Naive thymus-derived CD8-positive, alpha-beta T cell (primary cell): Measurements from ENCODE around the gene NUP85. TPM values are rescaled to one million over a fixed set of nuclear protein-coding genes. Genes with fewer than 3 reads are reported as not detected.

Source experiments
- ATAC-seq, 2 donors: fragments of 150-1000 bp; cut with Tn5 transposase in 1 of 2; sonication (Bioruptor Pico), chemical (Tn5 transposase) in 1 of 2; 1 replicate in 1 of 2; 2 replicates in 1 of 2; pipeline ENCODE4 v1.10.0; 2021; ENCODE audit warnings: mild to moderate bottlenecking in 2 of 2, moderate library complexity in 2 of 2
- POLR2A ChIA-PET: fragments of 350-600 bp; sonication (Branson Sonifier 250); formaldehyde crosslinking; loops from one replicate; lab custom pipeline; 2021; ENCODE audit warnings: antibody characterized with exemption; lab: Charles Lee
- DNase-seq, 10 donors: peaks; one replicate each; pipeline versions ENCODE4 v3.0.0 to v3.0.0-alpha.2; 2020 to 2022
- H3K27ac Mint-ChIP-seq, 10 donors: one replicate each; pipeline ENCODE4 v1.8.0; 2020 to 2022; ENCODE audit warnings: mild to moderate bottlenecking in 10 of 10, mixed read lengths in 10 of 10, moderate library complexity in 4 of 10, inconsistent platforms in 1 of 10
- H3K27me3 Mint-ChIP-seq, 5 donors: one replicate each; pipeline ENCODE4 v1.8.0; 2021 to 2022; ENCODE audit warnings: mixed read lengths in 5 of 5
- H3K36me3 Mint-ChIP-seq, 3 donors: one replicate each; pipeline ENCODE4 v1.8.0; 2020 to 2022; ENCODE audit warnings: mixed read lengths in 3 of 3, mild to moderate bottlenecking in 2 of 3, inconsistent platforms in 1 of 3
- H3K4me1 Mint-ChIP-seq, 4 donors: one replicate each; pipeline ENCODE4 v1.8.0; 2021 to 2022; ENCODE audit warnings: mixed read lengths in 4 of 4
- H3K4me3 Mint-ChIP-seq, 10 donors: one replicate each; pipeline ENCODE4 v1.8.0; 2020 to 2022; ENCODE audit warnings: mild to moderate bottlenecking in 10 of 10, mixed read lengths in 10 of 10, moderate library complexity in 6 of 10, inconsistent platforms in 1 of 10
- H3K9me3 Mint-ChIP-seq, 9 donors: one replicate each; pipeline ENCODE4 v1.8.0; 2020 to 2022; ENCODE audit warnings: mixed read lengths in 9 of 9, mild to moderate bottlenecking in 3 of 9, inconsistent platforms in 1 of 9, moderate library complexity in 1 of 9
- polyA plus RNA-seq, 3 donors: library from polyadenylated mRNA; unstranded; fragments of 300-500 nt; fragmentation: Illumina TruSeq; gene quantifications; one replicate each; pipeline ENCODE4 v1.2.3, GENCODE V29; 2021
- total RNA-seq, 8 experiments: library from RNA in 2 of 8; stranded (reverse) in 2 of 8; gene quantifications; one replicate each; pipeline ENCODE4 v1.2.3 and lab custom pipeline; 2021 to 2026

Gene NUP85
- total and polyA plus RNA-seq, 5 experiments from 2014 or later, result 17.3 to 155 (median 39.4) TPM

DNA sequence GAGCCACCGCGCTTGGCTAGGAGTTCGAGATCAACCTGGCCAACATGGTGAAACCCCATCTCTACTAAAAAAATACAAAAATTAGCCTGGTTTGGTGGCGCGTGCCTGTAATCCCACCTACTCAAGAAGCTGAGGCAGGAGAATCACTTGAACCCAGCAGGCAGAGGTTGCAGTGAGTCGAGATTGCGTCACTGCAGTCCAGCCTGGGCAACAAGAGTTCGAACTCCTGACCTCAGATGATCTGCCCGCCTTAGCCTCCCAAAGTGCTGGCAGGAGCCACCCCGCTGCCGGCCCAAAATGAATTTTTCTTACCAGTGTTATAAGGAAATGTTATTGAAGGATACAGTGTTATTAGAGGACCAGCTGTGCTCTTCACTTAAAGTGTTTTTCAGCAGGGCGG is 2.3 kb downstream of the NUP85 start:
- Mint-ChIP-seq H3K4me3 (peak overlapping the region in 8 of 10 donors; percentile 22 to 73 (median 38)), H3K27ac (peak overlapping the region in 2 of 10 donors; percentile 8 to 29)

GRCh38 chr17:75208161-75208560 is 2.7 kb downstream of the NUP85 start:
- POLR2A ChIA-PET, result interaction anchor here (1.1 to 1.2 kb wide), 2 partner anchors 12 to 63 kb away, joined by 3 read pairs; partner anchors contain the start of gene MIF4GD

More for the DNA sequence above, 2.3 kb downstream of the NUP85 start:
- H3K27me3 Mint-ChIP-seq, result no peaks in the 10 kb centered on the region
- DNase-seq (no peak), ATAC-seq (no peak)
- peaks cover 14 to 36% (median 29%) of the 10 kb centered on the region in 4 donors for H3K4me1 Mint-ChIP-seq
- no peaks in the 10 kb centered on the region for H3K9me3 Mint-ChIP-seq
- peaks cover 0 to 44% (median 8%) of the 10 kb centered on the region in 3 donors for H3K36me3 Mint-ChIP-seq
- POLR2A ChIA-PET, result interaction anchor here (1.1 to 1.2 kb wide), 2 partner anchors 12 to 64 kb away, joined by 3 read pairs; partner anchors contain the start of gene MIF4GD

DNA sequence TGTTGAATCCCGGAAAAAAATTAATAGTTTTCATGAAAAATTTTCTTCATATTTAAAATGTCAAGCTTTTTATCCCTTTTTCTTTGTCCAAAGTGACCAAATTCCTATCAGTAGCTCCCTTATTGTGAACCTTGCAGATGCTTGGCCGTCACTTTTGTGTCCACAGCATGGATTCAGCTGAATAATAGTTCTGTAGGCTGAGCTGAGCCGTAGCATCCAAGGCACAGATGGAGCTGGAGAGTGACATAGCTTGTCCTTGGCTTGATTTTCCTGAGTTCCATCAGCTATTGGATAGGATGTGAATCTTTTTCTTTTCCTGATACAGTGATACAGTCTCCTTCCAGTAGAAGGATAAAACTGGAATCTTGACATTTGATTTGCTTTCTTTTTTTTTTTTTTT is 3.6 kb downstream of the NUP85 start:
- Mint-ChIP-seq H3K27ac (peak overlapping the region in 1 of 10 donors; percentile 41), H3K4me3 (no peak overlapping the region), H3K36me3 (peaks cover 0 to 57% (median 12%) of the 10 kb centered on the region in 3 donors)

More at GRCh38 chr17:75208161-75208560, 2.7 kb downstream of the NUP85 start:
- Mint-ChIP-seq H3K27ac (peak overlapping the region in 2 of 10 donors; percentile 8 to 29), H3K4me3 (peak overlapping the region in 6 of 10 donors; percentile 22 to 73 (median 38)), H3K9me3 (no peaks in the 10 kb centered on the region), H3K4me1 (peaks cover 14 to 36% (median 29%) of the 10 kb centered on the region in 4 donors), H3K27me3 (no peaks in the 10 kb centered on the region), H3K36me3 (peaks cover 0 to 48% (median 10%) of the 10 kb centered on the region in 3 donors)
- DNase-seq, result no peak
- ATAC-seq, result no peak

DNA sequence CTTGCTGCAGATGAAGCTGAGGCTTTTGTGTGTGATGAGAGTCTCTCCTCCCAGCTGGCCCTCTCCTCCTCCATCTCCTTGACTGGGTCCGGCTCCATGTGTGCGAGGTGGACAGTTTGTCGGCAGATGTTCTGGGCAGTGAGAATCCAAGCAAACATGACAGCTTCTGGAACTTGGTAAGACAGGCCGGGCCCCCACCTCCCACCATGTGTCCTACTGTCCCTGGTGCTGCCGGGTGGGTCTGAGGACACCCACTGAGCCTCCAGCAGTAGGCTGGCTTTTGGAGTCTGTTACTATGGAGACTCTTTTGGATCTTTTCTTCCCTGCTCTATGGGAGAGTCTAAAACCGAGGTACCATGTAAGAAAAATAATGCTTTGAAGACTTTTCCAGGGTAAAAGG is 12.7 kb downstream of the NUP85 start:
- peaks cover 0 to 8% (median 6%) of the 10 kb centered on the region in 4 donors for H3K4me1 Mint-ChIP-seq
- no peaks in the 10 kb centered on the region for H3K27me3 Mint-ChIP-seq
- H3K36me3 Mint-ChIP-seq, result peaks cover 6 to 83% (median 24%) of the 10 kb centered on the region in 3 donors
- ATAC-seq (no peak), DNase-seq (no peak)
- peak overlapping the region in 1 of 10 donors; percentile 72 for H3K27ac Mint-ChIP-seq
- no peak overlapping the region for H3K4me3 Mint-ChIP-seq
- H3K9me3 Mint-ChIP-seq, result no peaks in the 10 kb centered on the region
- POLR2A ChIA-PET, result interaction anchor here (0.6 kb wide), 1 partner anchor 45 kb away, joined by 3 read pairs; no protein-coding TSS in a partner anchor

More for the DNA sequence above, 3.6 kb downstream of the NUP85 start:
- Mint-ChIP-seq H3K4me1 (peaks cover 14 to 33% (median 28%) of the 10 kb centered on the region in 4 donors), H3K27me3 (no peaks in the 10 kb centered on the region), H3K9me3 (no peaks in the 10 kb centered on the region)
- ATAC-seq (no peak), DNase-seq (no peak)
- POLR2A ChIA-PET, result interaction anchor here (0.6 kb wide), 1 partner anchor 379 kb away, joined by 4 read pairs; no protein-coding TSS in a partner anchor

- H3K36me3 Mint-ChIP-seq, result peaks cover 6 to 77% (median 23%) of the 10 kb centered on the region in 3 donors
- H3K9me3 Mint-ChIP-seq, result no peaks in the 10 kb centered on the region
- POLR2A ChIA-PET, result interaction anchor here (0.8 to 1.3 kb wide), 2 partner anchors 12 to 69 kb away, joined by 3 read pairs; partner anchors contain the start of gene SLC25A19
- H3K4me3 Mint-ChIP-seq, result no peak overlapping the region
- no peaks in the 10 kb centered on the region for H3K27me3 Mint-ChIP-seq
- no peak for DNase-seq
- ATAC-seq, result no peak
- peak overlapping the region in 4 of 10 donors; percentile 15 to 60 (median 44) for H3K27ac Mint-ChIP-seq
- H3K4me1 Mint-ChIP-seq, result peaks cover 0 to 8% (median 6%) of the 10 kb centered on the region in 4 donors
Observed at GRCh38 chr17:75219815-75220214, 14.3 kb downstream of the NUP85 start.

DNA sequence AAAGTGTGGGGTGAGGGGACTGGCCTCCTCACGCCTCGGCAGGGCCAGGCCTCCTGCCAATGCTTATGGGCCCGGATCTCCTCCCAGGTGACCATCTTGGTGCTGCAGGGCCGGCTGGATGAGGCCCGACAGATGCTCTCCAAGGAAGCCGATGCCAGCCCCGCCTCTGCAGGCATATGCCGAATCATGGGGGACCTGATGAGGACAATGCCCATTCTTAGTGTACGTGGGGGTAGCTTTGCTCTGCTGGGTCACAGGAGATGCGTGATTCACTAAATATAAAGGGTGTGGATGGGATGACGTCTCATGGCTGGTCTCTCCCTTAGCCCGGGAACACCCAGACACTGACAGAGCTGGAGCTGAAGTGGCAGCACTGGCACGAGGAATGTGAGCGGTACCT is 19.5 kb downstream of the NUP85 start:
- Mint-ChIP-seq H3K27ac (peak overlapping the region in 2 of 10 donors; percentile 16 to 70), H3K36me3 (peaks cover 0 to 75% (median 8%) of the 10 kb centered on the region in 3 donors), H3K27me3 (no peaks in the 10 kb centered on the region), H3K4me3 (no peak overlapping the region), H3K9me3 (no peaks in the 10 kb centered on the region), H3K4me1 (peaks cover 0 to 6% (median 4%) of the 10 kb centered on the region in 4 donors)
- DNase-seq, result no peak
- POLR2A ChIA-PET, result no interaction called here
- ATAC-seq, result no peak

- H3K27me3 Mint-ChIP-seq, result no peaks in the 10 kb centered on the region
- DNase-seq (no peak), ATAC-seq (no peak)
- peak overlapping the region in 1 of 10 donors; percentile 43 for H3K27ac Mint-ChIP-seq
- H3K4me3 Mint-ChIP-seq, result no peak overlapping the region
- no peaks in the 10 kb centered on the region for H3K9me3 Mint-ChIP-seq
- peaks cover 0 to 81% (median 5%) of the 10 kb centered on the region in 3 donors for H3K36me3 Mint-ChIP-seq
- POLR2A ChIA-PET, result no interaction called here
- H3K4me1 Mint-ChIP-seq, result peaks cover 0 to 3% (median 0%) of the 10 kb centered on the region in 4 donors
Observed at GRCh38 chr17:75227729-75228128, 22.2 kb downstream of the NUP85 start.

DNA sequence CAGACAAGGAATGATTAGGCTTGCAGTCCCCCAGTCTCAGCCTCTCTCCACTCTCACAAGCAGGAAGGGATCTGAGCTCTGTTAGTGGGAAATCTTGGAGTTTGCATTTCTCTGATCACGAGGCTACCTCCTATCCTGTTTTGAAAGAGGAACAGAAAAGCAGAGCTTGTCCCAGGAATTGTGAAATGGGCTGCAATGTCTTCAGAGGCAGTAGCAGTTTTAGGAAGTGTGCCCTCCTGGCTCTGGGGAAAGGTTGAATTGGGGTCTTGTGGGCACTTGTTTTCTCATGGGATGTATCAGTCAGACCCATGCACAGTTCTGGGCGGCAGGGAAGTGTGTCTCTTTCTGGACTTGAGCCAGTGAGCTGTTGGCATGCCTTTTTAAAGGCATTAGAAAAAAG is 22.8 kb downstream of the NUP85 start:
- Mint-ChIP-seq H3K36me3 (peaks cover 0 to 84% (median 5%) of the 10 kb centered on the region in 3 donors), H3K27ac (peak overlapping the region in 2 of 10 donors; percentile 36 to 66), H3K9me3 (no peaks in the 10 kb centered on the region), H3K27me3 (no peaks in the 10 kb centered on the region), H3K4me1 (peaks cover 0 to 3% (median 0%) of the 10 kb centered on the region in 4 donors), H3K4me3 (no peak overlapping the region)
- POLR2A ChIA-PET, result no interaction called here
- DNase-seq (no peak), ATAC-seq (no peak)

DNA sequence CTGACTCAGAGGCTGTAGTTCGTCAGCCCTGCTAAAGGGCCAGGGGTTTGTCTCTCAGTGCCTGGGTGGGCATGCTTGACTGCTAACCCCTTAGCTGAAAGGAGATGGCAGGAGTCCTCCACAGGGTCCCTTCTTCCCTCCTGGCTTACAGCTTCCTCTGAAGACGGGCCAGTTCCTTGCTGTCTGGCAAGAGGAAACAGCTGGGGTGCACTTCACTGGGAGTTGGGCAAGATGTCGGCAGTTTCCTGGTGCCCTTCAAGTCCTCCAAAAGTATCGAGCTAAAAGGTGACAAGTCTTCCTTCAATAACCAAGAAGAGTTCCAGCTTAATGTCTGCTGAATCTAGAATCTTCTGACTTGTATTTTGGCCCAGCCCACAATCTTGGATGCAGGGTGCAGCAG is 23.4 kb downstream of the NUP85 start:
- no peak for DNase-seq
- H3K4me1 Mint-ChIP-seq, result peaks cover 0 to 3% (median 0%) of the 10 kb centered on the region in 4 donors
- H3K27ac Mint-ChIP-seq, result peak overlapping the region in 1 of 10 donors; percentile 36
- H3K36me3 Mint-ChIP-seq, result peaks cover 0 to 84% (median 5%) of the 10 kb centered on the region in 3 donors
- H3K9me3 Mint-ChIP-seq, result no peaks in the 10 kb centered on the region
- ATAC-seq, result no peak
- H3K4me3 Mint-ChIP-seq, result no peak overlapping the region
- H3K27me3 Mint-ChIP-seq, result no peaks in the 10 kb centered on the region
- POLR2A ChIA-PET, result no interaction called here

DNA sequence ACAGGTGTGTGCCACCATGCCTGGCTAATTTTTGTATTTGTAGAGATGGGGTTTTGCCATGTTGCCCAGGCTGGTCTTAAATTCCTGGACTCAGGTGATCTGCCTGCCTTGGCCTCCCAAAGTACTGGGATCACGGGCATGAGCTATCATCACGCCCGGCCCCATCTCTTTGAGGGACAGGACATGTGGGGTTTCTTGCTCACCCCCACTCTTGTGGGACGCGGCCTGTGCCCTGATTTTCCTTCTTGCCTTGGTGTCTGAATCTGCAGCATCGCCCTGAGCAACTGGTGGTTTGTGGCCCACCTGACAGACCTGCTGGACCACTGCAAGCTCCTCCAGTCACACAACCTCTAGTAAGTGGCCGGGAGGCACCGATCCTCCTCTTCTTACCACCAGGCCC is 25.6 kb downstream of the NUP85 start:
- ATAC-seq, result no peak
- no peak for DNase-seq
- H3K9me3 Mint-ChIP-seq, result no peaks in the 10 kb centered on the region
- no peaks in the 10 kb centered on the region for H3K27me3 Mint-ChIP-seq
- POLR2A ChIA-PET, result no interaction called here
- H3K36me3 Mint-ChIP-seq, result peaks cover 0 to 84% (median 3%) of the 10 kb centered on the region in 3 donors
- peaks cover 0 to 1% (median 0%) of the 10 kb centered on the region in 4 donors for H3K4me1 Mint-ChIP-seq
- H3K27ac Mint-ChIP-seq, result peak overlapping the region in 3 of 10 donors; percentile 18 to 40 (median 31)
- no peak overlapping the region for H3K4me3 Mint-ChIP-seq

- no peak for DNase-seq
- H3K27ac Mint-ChIP-seq, result peak overlapping the region in 3 of 10 donors; percentile 11 to 40 (median 25)
- no peak for ATAC-seq
- H3K4me3 Mint-ChIP-seq, result no peak overlapping the region
- POLR2A ChIA-PET, result no interaction called here
- H3K4me1 Mint-ChIP-seq, result peaks cover 0 to 1% (median 0%) of the 10 kb centered on the region in 4 donors
- no peaks in the 10 kb centered on the region for H3K9me3 Mint-ChIP-seq
- peaks cover 0 to 84% (median 3%) of the 10 kb centered on the region in 3 donors for H3K36me3 Mint-ChIP-seq
- H3K27me3 Mint-ChIP-seq, result no peaks in the 10 kb centered on the region
Observed at GRCh38 chr17:75231741-75232464, 26.4 kb downstream of the NUP85 start.

DNA sequence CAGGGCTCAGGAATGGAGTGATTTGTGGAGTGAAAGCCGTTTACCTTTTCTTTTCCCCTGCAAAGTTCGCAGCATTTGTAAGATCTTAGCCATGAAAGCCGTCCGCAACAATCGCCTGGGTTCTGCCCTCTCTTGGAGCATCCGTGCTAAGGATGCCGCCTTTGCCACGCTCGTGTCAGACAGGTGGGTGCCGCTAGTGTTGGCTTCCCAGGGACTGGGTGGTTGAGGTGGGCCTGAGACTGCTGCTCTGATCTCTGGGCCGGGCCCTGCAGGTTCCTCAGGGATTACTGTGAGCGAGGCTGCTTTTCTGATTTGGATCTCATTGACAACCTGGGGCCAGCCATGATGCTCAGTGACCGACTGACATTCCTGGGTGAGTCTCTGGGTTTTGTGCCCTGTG is 27.3 kb downstream of the NUP85 start:
- Mint-ChIP-seq H3K4me3 (no peak overlapping the region), H3K9me3 (no peaks in the 10 kb centered on the region), H3K36me3 (peaks cover 0 to 81% (median 3%) of the 10 kb centered on the region in 3 donors), H3K4me1 (peaks cover 0 to 1% (median 0%) of the 10 kb centered on the region in 4 donors), H3K27ac (peak overlapping the region in 3 of 10 donors; percentile 18 to 40 (median 21)), H3K27me3 (no peaks in the 10 kb centered on the region)
- POLR2A ChIA-PET, result no interaction called here
- no peak for DNase-seq
- no peak for ATAC-seq
